Vagina (tissue), 2 donors: ENCODE data around the gene IDI1. TPM values are rescaled to one million over a fixed set of nuclear protein-coding genes. Genes with fewer than 3 reads are reported as not detected.

ENCODE experiments used
- DNase-seq, 2 donors: peaks; one replicate each; pipeline ENCODE4 v3.0.0-alpha.2; 2017; ENCODE audit errors: extremely low spot score in 2 of 2
- H3K27ac ChIP-seq: fragments of 200-600 bp; sonication (generic); one replicate; pipeline ENCODE4 v1.5.1; 2019
- H3K27me3 ChIP-seq: fragments of 200-600 bp; sonication (generic); one replicate; pipeline ENCODE4 v1.5.1; 2019
- H3K36me3 ChIP-seq, 2 donors: fragments of 200-600 bp; sonication (generic); one replicate each; pipeline ENCODE4 v1.5.1; 2017 to 2019
- H3K4me1 ChIP-seq: fragments of 200-600 bp; sonication (generic); one replicate; pipeline ENCODE4 v1.5.1; 2019
- H3K4me3 ChIP-seq, 2 donors: fragments of 200-600 bp; sonication (generic); 1 replicate in 1 of 2; 2 replicates in 1 of 2; pipeline ENCODE4 v1.5.1; 2016 to 2019
- H3K9me3 ChIP-seq: fragments of 200-600 bp; sonication (generic); one replicate; pipeline ENCODE4 v1.5.1; 2019
- POLR2A ChIP-seq, 2 donors: fragments of 450-650 bp; IDR thresholded peaks; one replicate each; pipeline ENCODE4 v1.6.1; 2017; ENCODE audit warnings: antibody characterized with exemption in 2 of 2, mild to moderate bottlenecking in 2 of 2, moderate library complexity in 2 of 2
- POLR2AphosphoS5 ChIP-seq, 2 donors: sonication (generic); formaldehyde crosslinking; IDR thresholded peaks; one replicate each; pipeline ENCODE4 v1.9.0; 2017; ENCODE audit warnings: antibody characterized with exemption in 2 of 2, mild to moderate bottlenecking in 2 of 2, low read depth in 1 of 2; ENCODE audit not compliant: insufficient read depth in 1 of 2
- intact Hi-C: fragments of 100-400 bp; cut with DNase I; formaldehyde crosslinking; loops from one replicate; pipeline ENCODE4 v1.15.1; 2023
- total RNA-seq: library from RNA; depleted of rRNA; stranded (reverse); fragments of >200 nt; gene quantifications from one replicate; pipeline ENCODE4 v1.2.3, GENCODE V29; 2016
- TF ChIP-seq, protein P1 (sequence below), 3 experiments: fragments of 450-650 bp in 2 of 3; fragments of 200-600 bp in 1 of 3; sonication (generic) in 1 of 3; IDR thresholded peaks; one replicate each; pipeline ENCODE4 v1.5.1; 2017 to 2019; ENCODE audit warnings: antibody characterized with exemption in 3 of 3, mild to moderate bottlenecking in 2 of 3, moderate library complexity in 2 of 3

Gene IDI1
- total RNA-seq, 1 donor from 2014 or later = 50.3 TPM

DNA sequence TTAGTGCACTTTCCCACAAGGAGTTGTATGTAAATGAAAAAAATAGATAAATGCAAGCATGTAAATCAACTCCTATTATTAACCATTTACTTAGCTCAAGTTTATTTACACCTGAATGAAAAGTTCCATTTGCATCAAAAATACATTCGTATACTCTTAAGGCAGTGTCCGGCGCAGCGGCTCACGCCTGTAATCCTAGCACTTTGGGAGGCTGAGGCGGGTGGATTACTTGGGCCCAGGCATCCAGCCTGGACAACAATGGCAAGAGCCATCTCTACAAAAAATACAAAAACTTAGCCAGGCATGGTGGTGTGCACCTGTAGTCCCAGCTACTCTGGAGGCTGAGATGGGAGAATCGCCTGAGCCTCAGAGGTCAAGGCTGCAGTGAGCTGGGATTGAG, 19.1 kb downstream of the IDI1 start:
- H3K36me3 ChIP-seq = no peaks in the 10 kb centered on the region
- intact Hi-C loops = no loop called here
- no peaks in the 10 kb centered on the region for H3K9me3 ChIP-seq

DNA sequence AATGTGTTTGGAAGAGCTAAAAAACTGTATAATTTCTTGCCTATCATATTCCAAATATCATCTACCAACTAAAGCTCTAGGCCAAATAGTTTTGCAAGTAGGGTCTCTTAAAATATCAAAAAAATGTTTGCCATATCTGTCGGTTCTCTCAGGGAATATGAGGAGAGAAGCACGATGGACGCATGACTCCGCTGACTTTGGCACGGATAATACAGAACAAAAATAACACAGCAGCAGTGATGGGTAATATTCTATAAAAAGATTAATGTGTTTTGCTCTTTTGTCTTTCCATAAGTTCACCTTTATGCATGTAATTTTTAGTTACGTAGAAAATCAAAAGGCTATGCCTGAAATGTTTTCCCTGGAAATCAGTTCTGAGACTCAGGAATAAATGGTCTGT, 22.3 kb downstream of the IDI1 start:
- H3K27me3 ChIP-seq = no peaks in the 10 kb centered on the region
- no peak overlapping the region for H3K27ac ChIP-seq
- intact Hi-C loops = no loop called here
- TF ChIP-seq POLR2AphosphoS5 (IDR thresholded peaks at IDR 0.05; ENCODE audit: insufficient read depth in 1 of 2, low read depth in 1 of 2) = no peak
- TF ChIP-seq POLR2A (IDR thresholded peaks at IDR 0.05) = no peak
- TF ChIP-seq, protein P1, sequence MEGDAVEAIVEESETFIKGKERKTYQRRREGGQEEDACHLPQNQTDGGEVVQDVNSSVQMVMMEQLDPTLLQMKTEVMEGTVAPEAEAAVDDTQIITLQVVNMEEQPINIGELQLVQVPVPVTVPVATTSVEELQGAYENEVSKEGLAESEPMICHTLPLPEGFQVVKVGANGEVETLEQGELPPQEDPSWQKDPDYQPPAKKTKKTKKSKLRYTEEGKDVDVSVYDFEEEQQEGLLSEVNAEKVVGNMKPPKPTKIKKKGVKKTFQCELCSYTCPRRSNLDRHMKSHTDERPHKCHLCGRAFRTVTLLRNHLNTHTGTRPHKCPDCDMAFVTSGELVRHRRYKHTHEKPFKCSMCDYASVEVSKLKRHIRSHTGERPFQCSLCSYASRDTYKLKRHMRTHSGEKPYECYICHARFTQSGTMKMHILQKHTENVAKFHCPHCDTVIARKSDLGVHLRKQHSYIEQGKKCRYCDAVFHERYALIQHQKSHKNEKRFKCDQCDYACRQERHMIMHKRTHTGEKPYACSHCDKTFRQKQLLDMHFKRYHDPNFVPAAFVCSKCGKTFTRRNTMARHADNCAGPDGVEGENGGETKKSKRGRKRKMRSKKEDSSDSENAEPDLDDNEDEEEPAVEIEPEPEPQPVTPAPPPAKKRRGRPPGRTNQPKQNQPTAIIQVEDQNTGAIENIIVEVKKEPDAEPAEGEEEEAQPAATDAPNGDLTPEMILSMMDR (IDR thresholded peaks at IDR 0.05) = no peak
- no peaks in the 10 kb centered on the region for H3K36me3 ChIP-seq
- no peaks in the 10 kb centered on the region for H3K4me1 ChIP-seq
- DNase-seq = no peak
- no peaks in the 10 kb centered on the region for H3K9me3 ChIP-seq
- no peak overlapping the region for H3K4me3 ChIP-seq

More for the DNA sequence above, 19.1 kb downstream of the IDI1 start:
- H3K27me3 ChIP-seq = no peaks in the 10 kb centered on the region
- H3K27ac ChIP-seq = no peak overlapping the region
- no peak for DNase-seq
- H3K4me1 ChIP-seq = peaks cover 6% of the 10 kb centered on the region
- H3K4me3 ChIP-seq = no peak overlapping the region
- TF ChIP-seq POLR2AphosphoS5 (IDR thresholded peaks at IDR 0.05; ENCODE audit: insufficient read depth in 1 of 2, low read depth in 1 of 2) (no peak), POLR2A (IDR thresholded peaks at IDR 0.05) (no peak)
- TF ChIP-seq, protein P1 (IDR thresholded peaks at IDR 0.05) = no peak

DNA sequence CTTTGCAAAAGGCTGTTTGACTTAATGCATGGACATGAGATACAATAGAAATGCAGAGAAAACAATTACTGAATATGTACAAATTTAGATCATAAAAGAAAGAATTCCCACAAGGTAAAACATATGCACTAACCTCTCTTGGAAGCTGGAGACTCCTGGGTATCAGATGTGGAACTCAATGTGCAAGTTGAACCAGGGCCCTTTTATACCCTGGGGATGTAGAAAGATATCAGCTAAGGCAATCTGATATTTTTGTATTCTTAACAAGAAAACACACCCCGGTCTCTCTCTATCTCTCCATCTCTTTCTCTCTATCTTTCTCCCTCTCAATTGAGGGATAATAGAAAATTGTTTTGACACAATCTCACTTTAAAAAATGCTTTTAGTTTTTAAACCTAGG, 23.2 kb downstream of the IDI1 start, which contains the start of gene IDI2:
Gene IDI2, minus strand, starts transcription at position 177 of the 400 bp plus-strand sequence. CDS start 1,136 bp downstream, outside the sequence.
- Histone ChIP-seq H3K9me3 (no peaks in the 10 kb centered on the region), H3K27me3 (no peaks in the 10 kb centered on the region), H3K36me3 (no peaks in the 10 kb centered on the region), H3K4me3 (no peak within 1 kb of the TSS), H3K4me1 (no peaks in the 10 kb centered on the region), H3K27ac (no peak within 1 kb of the TSS)
- TF ChIP-seq, protein P1 (IDR thresholded peaks at IDR 0.05) = no peak
- TF ChIP-seq POLR2A (IDR thresholded peaks at IDR 0.05) (no peak), POLR2AphosphoS5 (IDR thresholded peaks at IDR 0.05; ENCODE audit: insufficient read depth in 1 of 2, low read depth in 1 of 2) (no peak)
- intact Hi-C loops = no loop called here
- DNase-seq = no peak

DNA sequence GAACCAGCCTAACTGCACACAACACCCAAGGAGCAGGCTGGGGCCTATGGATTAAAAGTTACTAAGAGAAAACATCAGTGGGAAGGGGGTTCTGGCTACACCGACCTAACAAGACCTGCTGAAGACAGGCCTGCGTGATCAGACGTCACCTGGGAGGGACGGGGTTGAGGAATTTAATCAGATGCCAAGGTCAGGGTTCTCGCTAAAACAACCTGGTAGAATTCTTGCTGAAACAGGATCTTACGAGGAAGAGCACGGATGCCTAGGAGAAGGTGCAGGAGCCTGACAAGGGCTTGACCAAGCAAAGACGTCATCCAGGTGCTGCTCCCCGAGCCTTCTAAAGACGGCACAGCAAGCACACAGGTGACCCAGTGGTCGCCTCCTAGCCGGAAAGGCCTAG, 24.8 kb downstream of the IDI1 start:
- H3K36me3 ChIP-seq = peaks cover 0 to 8% of the 10 kb centered on the region in 2 donors
- no peak overlapping the region for H3K4me3 ChIP-seq
- H3K27ac ChIP-seq = no peak overlapping the region
- no peaks in the 10 kb centered on the region for H3K9me3 ChIP-seq
- TF ChIP-seq, protein P1 (IDR thresholded peaks at IDR 0.05) = no peak
- no peak for TF ChIP-seq POLR2AphosphoS5 (IDR thresholded peaks at IDR 0.05; ENCODE audit: insufficient read depth in 1 of 2, low read depth in 1 of 2)
- no peak for TF ChIP-seq POLR2A (IDR thresholded peaks at IDR 0.05)
- no peak for DNase-seq
- no peaks in the 10 kb centered on the region for H3K27me3 ChIP-seq
- no peaks in the 10 kb centered on the region for H3K4me1 ChIP-seq
- intact Hi-C loops = no loop called here

DNA sequence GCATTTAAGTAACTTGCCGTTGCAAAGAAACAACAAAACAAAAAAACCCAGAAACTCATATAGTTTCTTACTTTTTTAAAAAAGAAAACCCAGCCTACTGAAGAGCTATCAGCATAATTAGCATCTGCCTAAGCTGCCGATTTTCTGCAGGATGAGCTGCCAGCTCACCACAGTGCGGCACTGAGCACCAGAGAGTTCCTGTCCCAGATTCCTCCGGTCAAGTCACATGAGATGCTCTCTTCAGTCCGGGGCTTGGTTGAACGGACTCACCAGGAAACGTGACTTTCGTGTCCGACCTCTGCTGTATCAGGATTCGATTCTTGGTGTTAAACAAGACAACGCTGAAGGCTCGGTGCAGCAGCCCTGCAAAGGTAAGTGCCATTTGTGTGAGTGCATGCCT, 26.5 kb downstream of the IDI1 start:
- Histone ChIP-seq H3K36me3 (peaks cover 0 to 16% of the 10 kb centered on the region in 2 donors), H3K4me1 (no peaks in the 10 kb centered on the region), H3K4me3 (no peak overlapping the region), H3K9me3 (no peaks in the 10 kb centered on the region), H3K27ac (no peak overlapping the region), H3K27me3 (no peaks in the 10 kb centered on the region)
- intact Hi-C loops = no loop called here
- no peak for DNase-seq
- TF ChIP-seq POLR2A (IDR thresholded peaks at IDR 0.05) (no peak), POLR2AphosphoS5 (IDR thresholded peaks at IDR 0.05; ENCODE audit: insufficient read depth in 1 of 2, low read depth in 1 of 2) (no peak)
